SK-N-SH (cell line): ENCODE data around the gene ZNF366. TPM values are rescaled to one million over a fixed set of nuclear protein-coding genes. Genes with fewer than 3 reads are reported as not detected.

ENCODE experiments used
- CTCF ChIA-PET: fragments of 300-600, 350-600 bp; formaldehyde crosslinking; extraction: SDS; loops from one replicate; lab custom pipeline; 2021; lab: Yijun Ruan, JAX
- POLR2A ChIA-PET: fragments of 350-600 bp; sonication (Branson Sonifier 250); formaldehyde crosslinking; extraction: SDS; loops from one replicate; lab custom pipeline; 2020; ENCODE audit warnings: antibody characterized with exemption, inconsistent platforms; lab: Yijun Ruan, JAX
- DNase-seq: peaks from one replicate; pipeline ENCODE4 v3.0.0; 2012
- H2AFZ ChIP-seq: fragments of 200-600 bp; sonication (generic); 2 replicates; pipeline ENCODE4 v1.8.1; 2016; ENCODE audit warnings: antibody characterized with exemption, mild to moderate bottlenecking, low read depth
- H3F3A ChIP-seq: fragments of 200-600 bp; sonication (generic); replicated peaks from 2 replicates; pipeline ENCODE3; 2016; ENCODE audit warnings: antibody characterized with exemption, mild to moderate bottlenecking; ENCODE audit not compliant: insufficient read depth
- H3K27ac ChIP-seq, 2 experiments: fragments of 200-500 bp in 1 of 2; fragments of 200-600 bp in 1 of 2; sonication (Bioruptor generic) in 1 of 2; sonication (generic), shearing (Covaris generic) in 1 of 2; 2 replicates each; pipeline versions ENCODE4 v1.5.1 to v1.6.1; 2014 to 2016; ENCODE audit warnings: low read depth in 2 of 2, inconsistent platforms in 1 of 2, low read length in 1 of 2, mild to moderate bottlenecking in 1 of 2, mixed read lengths in 1 of 2
- H3K27me3 ChIP-seq: fragments of 200-600 bp; sonication (generic), shearing (Covaris generic); 2 replicates; pipeline ENCODE4 v1.6.1; 2016; ENCODE audit warnings: mixed run types; ENCODE audit not compliant: insufficient read depth
- H3K36me3 ChIP-seq, 2 experiments: fragments of 200-500 bp in 1 of 2; fragments of 200-600 bp in 1 of 2; sonication (Bioruptor generic) in 1 of 2; sonication (generic) in 1 of 2; replicated peaks in 1 of 2; 2 replicates each; pipeline versions ENCODE3 to v1.5.1; 2014 to 2016; ENCODE audit warnings: low read length in 1 of 2, mild to moderate bottlenecking in 1 of 2; ENCODE audit not compliant: insufficient read depth in 2 of 2, control insufficient read depth in 1 of 2
- H3K4me1 ChIP-seq, 2 experiments: fragments of 200-500 bp in 1 of 2; fragments of 200-600 bp in 1 of 2; sonication (Bioruptor generic) in 1 of 2; sonication (generic), shearing (Covaris generic) in 1 of 2; 2 replicates each; pipeline versions ENCODE4 v1.5.1 to v1.6.1; 2014 to 2016; ENCODE audit warnings: low read depth in 1 of 2, low read length in 1 of 2, mixed run types in 1 of 2; ENCODE audit not compliant: insufficient read depth in 2 of 2, control insufficient read depth in 1 of 2
- H3K4me2 ChIP-seq: fragments of 200-600 bp; sonication (generic), shearing (Covaris generic); 2 replicates; pipeline ENCODE4 v1.6.1; 2017; ENCODE audit warnings: mixed run types
- H3K4me3 ChIP-seq, 2 experiments: fragments of 200-500 bp in 1 of 2; fragments of 200-600 bp in 1 of 2; sonication (Bioruptor generic) in 1 of 2; sonication (generic), shearing (Covaris generic) in 1 of 2; 2 replicates each; pipeline versions ENCODE4 v1.5.1 to v1.8.1; 2014 to 2016; ENCODE audit warnings: low read depth in 2 of 2, inconsistent platforms in 1 of 2, low read length in 1 of 2, mild to moderate bottlenecking in 1 of 2, mixed read lengths in 1 of 2, moderate library complexity in 1 of 2
- H3K79me2 ChIP-seq: fragments of 200-600 bp; sonication (generic); 2 replicates; pipeline ENCODE4 v1.8.1; 2017; ENCODE audit warnings: mild to moderate bottlenecking; ENCODE audit not compliant: insufficient read depth
- H3K9ac ChIP-seq: fragments of 200-600 bp; sonication (generic); 2 replicates; pipeline ENCODE4 v1.6.1; 2017; ENCODE audit warnings: mixed run types
- H3K9me2 ChIP-seq: fragments of 200-600 bp; sonication (generic); 2 replicates; pipeline ENCODE4 v1.6.1; 2017; ENCODE audit warnings: mixed run types
- H3K9me3 ChIP-seq: fragments of 200-600 bp; sonication (generic); 2 replicates; pipeline ENCODE4 v1.6.1; 2017; ENCODE audit warnings: mixed run types, mild to moderate bottlenecking, moderate library complexity
- H4K20me1 ChIP-seq: fragments of 200-600 bp; sonication (generic); 2 replicates; pipeline ENCODE4 v1.6.1; 2017; ENCODE audit warnings: mild to moderate bottlenecking, mixed run types; ENCODE audit not compliant: insufficient read depth
- MEF2A ChIP-seq: IDR thresholded peaks from 2 replicates; pipeline ENCODE4 v1.4.0; 2012; ENCODE audit warnings: low read depth, borderline replicate concordance
- NFIC ChIP-seq: IDR thresholded peaks from 2 replicates; pipeline ENCODE4 v1.4.0; 2012; ENCODE audit warnings: borderline replicate concordance
- PBX3 ChIP-seq: IDR thresholded peaks from 2 replicates; pipeline ENCODE4; 2012
- POLR2AphosphoS5 ChIP-seq: IDR thresholded peaks from 2 replicates; pipeline ENCODE4 v1.6.1; 2012; ENCODE audit warnings: low read depth, low read length
- RCOR1 ChIP-seq: fragments of 150-350 bp; IDR thresholded peaks from 2 replicates; pipeline ENCODE4 v1.6.1; 2017; ENCODE audit warnings: antibody characterized with exemption, low read length
- REST ChIP-seq: IDR thresholded peaks from 2 replicates; pipeline ENCODE4 v1.6.1; 2012; ENCODE audit warnings: mild to moderate bottlenecking, low read depth, low read length, moderate library complexity
- USF1 ChIP-seq: IDR thresholded peaks from 2 replicates; pipeline ENCODE4 v1.4.0; 2012; ENCODE audit warnings: low read depth, borderline replicate concordance
- WGBS: methylation state at CpG from one replicate; pipeline ENCODE4 v1.1.6; 2017; ENCODE audit warnings: low lambda C conversion rate; 5-methylcytosine and 5-hydroxymethylcytosine counted together
- polyA plus RNA-seq, 3 experiments: library from polyadenylated mRNA; depleted of rRNA; stranded (reverse); fragments of >200 nt; gene quantifications; 2 replicates each; pipeline ENCODE4 v1.2.3, GENCODE V29; 2012

ZNF366 gene
- polyA plus RNA-seq, 1 of the 3 experiments (the other 2 are of a cell fraction): not detected

- Histone ChIP-seq H3K4me2 (no peak overlapping the region), H3K79me2 (no peaks in the 10 kb centered on the region), H4K20me1 (no peaks in the 10 kb centered on the region), H3K4me3 (no peak overlapping the region), H3K27ac (no peak overlapping the region), H2AFZ (no peak overlapping the region; the same call in 1 of the 2 replicates), H3F3A (peaks cover 15% of the 10 kb centered on the region), H3K36me3 (no peaks in the 10 kb centered on the region), H3K9me2 (no peaks in the 10 kb centered on the region), H3K4me1 (peaks cover 0 to 8% of the 10 kb centered on the region in 2 experiments; a peak in 1 of 4 replicates), H3K9ac (no peak overlapping the region), H3K27me3 (no peaks in the 10 kb centered on the region), H3K9me3 (no peaks in the 10 kb centered on the region)
- TF ChIP-seq PBX3: peak; percentile 5; the same call in 1 of the 2 replicates
- no peak for TF ChIP-seq POLR2AphosphoS5
- 94% methylated on average over 2 of the region's 2 CpGs for WGBS
- POLR2A ChIA-PET: no interaction called here
- DNase-seq: no peak
- CTCF ChIA-PET: interaction anchor here (0.8 kb wide), 1 partner anchor 24 kb away, joined by 3 read pairs; no protein-coding TSS in a partner anchor
Observed at GRCh38 chr5:72470826-72471225, 36.4 kb downstream of the ZNF366 start.

- Histone ChIP-seq H2AFZ (no peak overlapping the region), H3K27ac (no peak overlapping the region; a peak in 1 of 4 replicates), H3K9ac (no peak overlapping the region), H3K27me3 (no peaks in the 10 kb centered on the region), H3K4me2 (no peak overlapping the region), H3F3A (peaks cover 20% of the 10 kb centered on the region), H3K4me3 (no peak overlapping the region), H3K4me1 (peaks cover 0 to 8% of the 10 kb centered on the region in 2 experiments; a peak in 1 of 4 replicates), H3K36me3 (no peaks in the 10 kb centered on the region), H3K9me2 (no peaks in the 10 kb centered on the region), H3K9me3 (no peaks in the 10 kb centered on the region), H4K20me1 (no peaks in the 10 kb centered on the region), H3K79me2 (no peaks in the 10 kb centered on the region)
- DNase-seq: no peak
- TF ChIP-seq REST (no peak), USF1 (no peak), MEF2A (no peak), RCOR1 (no peak), NFIC (no peak)
- ChIA-PET CTCF (interaction anchor here (1.5 kb wide), 1 partner anchor 12 kb away, joined by 3 read pairs; no protein-coding TSS in a partner anchor), POLR2A (no interaction called here)
- 72% methylated on average over 1 of the region's 1 CpG for WGBS
Observed at GRCh38 chr5:72468606-72469005, 38.6 kb downstream of the ZNF366 start.
